Activated T-helper 1 cell treated with anti-CD3 and anti-CD28 coated beads, Interleukin-12 subunit alpha, Interleukin-12 subunit beta, Interleukin-2, Interleukin-4 antibody, amounts not matched to agents 30 ng/mL and 10 ng/mL and 1 ng/mL, durations not matched to agents 14 hours and 24 hours and 36 hours (primary cell): ENCODE measurements around the gene OTOG. TPM values are rescaled to one million over a fixed set of nuclear protein-coding genes. Genes with fewer than 3 reads are reported as not detected.

Experiments
- DNase-seq: peaks from one replicate; pipeline ENCODE4 v3.0.0; 2021; ENCODE audit warnings: low spot score
- H3K27ac Mint-ChIP-seq: one replicate; pipeline ENCODE4 v1.8.0; 2021; ENCODE audit warnings: mild to moderate bottlenecking, mixed read lengths
- H3K27me3 Mint-ChIP-seq: one replicate; pipeline ENCODE4 v1.8.0; 2022; ENCODE audit warnings: mild to moderate bottlenecking, moderate library complexity, mixed read lengths; ENCODE audit not compliant: insufficient read depth
- H3K36me3 Mint-ChIP-seq: one replicate; pipeline ENCODE4 v1.8.0; 2021; ENCODE audit warnings: low read depth, mixed read lengths
- H3K4me1 Mint-ChIP-seq: one replicate; pipeline ENCODE4 v1.8.0; 2021; ENCODE audit warnings: low read depth, mixed read lengths
- H3K4me3 Mint-ChIP-seq: one replicate; pipeline ENCODE4 v1.8.0; 2021; ENCODE audit warnings: mild to moderate bottlenecking, moderate library complexity, mixed read lengths
- H3K9me3 Mint-ChIP-seq: one replicate; pipeline ENCODE4 v1.8.0; 2021; ENCODE audit warnings: mixed read lengths
- intact Hi-C: fragments of 100-400 bp; cut with micrococcal nuclease; formaldehyde crosslinking; loops from one replicate; pipeline ENCODE4 v1.15.1; 2024
- total RNA-seq: library from RNA; stranded (reverse); gene quantifications from 2 replicates; pipeline ENCODE4 v1.2.3, GENCODE V29; 2022

OTOG gene
- total RNA-seq, 1 donor from 2014 or later: not detected

- DNase-seq: no peak
- Mint-ChIP-seq H3K4me3 (no peak overlapping the region), H3K9me3 (no peaks in the 10 kb centered on the region), H3K36me3 (no peaks in the 10 kb centered on the region), H3K4me1 (no peaks in the 10 kb centered on the region), H3K27me3 (peaks cover 1% of the 10 kb centered on the region), H3K27ac (no peak overlapping the region)
- intact Hi-C loops: no loop called here
These were observed 24.4 kb upstream of the OTOG start for GRCh38 chr11:17522655-17523054.

GRCh38 chr11:17524221-17524620 is 22.8 kb upstream of the OTOG start:
- Mint-ChIP-seq H3K27me3 (no peaks in the 10 kb centered on the region), H3K4me1 (no peaks in the 10 kb centered on the region), H3K27ac (no peak overlapping the region), H3K9me3 (no peaks in the 10 kb centered on the region), H3K4me3 (no peak overlapping the region), H3K36me3 (no peaks in the 10 kb centered on the region)
- intact Hi-C loops: no loop called here
- DNase-seq: no peak

GRCh38 chr11:17525570-17525969 is 21.5 kb upstream of the OTOG start:
- Mint-ChIP-seq H3K36me3 (no peaks in the 10 kb centered on the region), H3K27me3 (no peaks in the 10 kb centered on the region), H3K9me3 (no peaks in the 10 kb centered on the region), H3K27ac (no peak overlapping the region), H3K4me1 (no peaks in the 10 kb centered on the region), H3K4me3 (no peak overlapping the region)
- intact Hi-C loops: no loop called here
- no peak for DNase-seq

- intact Hi-C loops: no loop called here
- no peaks in the 10 kb centered on the region for H3K9me3 Mint-ChIP-seq
- no peaks in the 10 kb centered on the region for H3K36me3 Mint-ChIP-seq
- no peak overlapping the region for H3K4me3 Mint-ChIP-seq
- H3K27me3 Mint-ChIP-seq: no peaks in the 10 kb centered on the region
- no peak for DNase-seq
- no peaks in the 10 kb centered on the region for H3K4me1 Mint-ChIP-seq
- no peak overlapping the region for H3K27ac Mint-ChIP-seq
These were observed 20.7 kb upstream of the OTOG start for GRCh38 chr11:17526326-17526725.

GRCh38 chr11:17526931-17527627 is 20.0 kb upstream of the OTOG start:
- no peaks in the 10 kb centered on the region for H3K27me3 Mint-ChIP-seq
- intact Hi-C loops: no loop called here
- H3K9me3 Mint-ChIP-seq: no peaks in the 10 kb centered on the region
- no peak overlapping the region for H3K4me3 Mint-ChIP-seq
- no peak for DNase-seq
- no peaks in the 10 kb centered on the region for H3K4me1 Mint-ChIP-seq
- no peaks in the 10 kb centered on the region for H3K36me3 Mint-ChIP-seq
- H3K27ac Mint-ChIP-seq: no peak overlapping the region

DNA sequence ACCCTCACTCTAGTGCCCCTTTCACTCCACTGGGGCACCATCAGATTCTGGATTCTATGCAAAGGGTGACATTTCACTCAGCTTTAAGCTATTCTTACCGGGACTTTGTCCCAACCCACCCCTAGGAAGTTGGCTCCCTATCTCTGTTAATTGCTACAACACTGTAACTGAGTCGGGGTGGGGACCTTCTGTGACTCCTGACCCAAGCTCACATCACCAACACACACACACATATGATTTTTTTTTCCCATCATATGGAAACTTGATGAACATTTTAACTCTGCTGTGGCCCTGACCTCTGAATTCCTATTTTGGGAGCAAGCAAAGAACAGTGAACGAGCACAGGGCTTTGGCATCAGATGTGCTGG is 19.4 kb upstream of the OTOG start:
- H3K4me1 Mint-ChIP-seq: no peaks in the 10 kb centered on the region
- H3K36me3 Mint-ChIP-seq: no peaks in the 10 kb centered on the region
- no peak for DNase-seq
- no peak overlapping the region for H3K27ac Mint-ChIP-seq
- no peak overlapping the region for H3K4me3 Mint-ChIP-seq
- no peaks in the 10 kb centered on the region for H3K9me3 Mint-ChIP-seq
- H3K27me3 Mint-ChIP-seq: no peaks in the 10 kb centered on the region
- intact Hi-C loops: no loop called here

DNA sequence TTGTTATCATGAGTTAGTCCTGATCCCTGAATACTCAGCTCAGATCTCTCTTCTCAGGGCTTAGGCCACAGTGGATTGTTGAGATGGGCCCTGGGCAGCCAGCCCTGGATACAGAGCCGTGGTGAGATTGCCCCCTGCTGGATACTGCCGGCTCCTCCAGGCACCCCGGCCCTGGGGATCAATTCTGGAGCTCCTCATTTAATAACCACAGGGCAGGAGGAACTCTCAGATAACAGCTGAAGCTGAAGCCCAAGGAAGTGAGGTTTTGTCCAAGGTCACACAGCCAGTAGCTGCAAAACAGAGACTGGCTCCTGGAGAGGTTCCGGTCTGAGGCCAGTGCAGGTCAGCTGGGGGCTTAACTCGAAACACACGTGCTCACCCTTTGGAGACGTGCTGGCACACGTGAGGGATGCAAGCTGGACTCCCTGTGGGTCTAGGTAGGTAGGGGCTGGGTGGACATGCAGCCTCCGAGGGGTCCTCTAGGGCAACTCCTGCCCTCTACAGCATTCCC is 18.8 kb upstream of the OTOG start:
- H3K4me1 Mint-ChIP-seq: no peaks in the 10 kb centered on the region
- H3K27ac Mint-ChIP-seq: no peak overlapping the region
- intact Hi-C loops: loop anchor here (1.0 kb wide), 2 partner anchors 144 to 298 kb away; no protein-coding TSS in a partner anchor
- no peaks in the 10 kb centered on the region for H3K27me3 Mint-ChIP-seq
- DNase-seq: peak; percentile 3
- H3K36me3 Mint-ChIP-seq: no peaks in the 10 kb centered on the region
- H3K4me3 Mint-ChIP-seq: no peak overlapping the region
- H3K9me3 Mint-ChIP-seq: no peaks in the 10 kb centered on the region

GRCh38 chr11:17528906-17529843 is 17.9 kb upstream of the OTOG start:
- intact Hi-C loops: loop anchor here (1.0 kb wide), 2 partner anchors 145 to 299 kb away; no protein-coding TSS in a partner anchor
- no peaks in the 10 kb centered on the region for H3K27me3 Mint-ChIP-seq
- H3K4me1 Mint-ChIP-seq: no peaks in the 10 kb centered on the region
- no peaks in the 10 kb centered on the region for H3K9me3 Mint-ChIP-seq
- no peak for DNase-seq
- H3K36me3 Mint-ChIP-seq: no peaks in the 10 kb centered on the region
- H3K4me3 Mint-ChIP-seq: no peak overlapping the region
- H3K27ac Mint-ChIP-seq: no peak overlapping the region

- DNase-seq: no peak
- H3K4me1 Mint-ChIP-seq: no peaks in the 10 kb centered on the region
- no peaks in the 10 kb centered on the region for H3K36me3 Mint-ChIP-seq
- no peak overlapping the region for H3K27ac Mint-ChIP-seq
- no peak overlapping the region for H3K4me3 Mint-ChIP-seq
- no peaks in the 10 kb centered on the region for H3K9me3 Mint-ChIP-seq
- intact Hi-C loops: no loop called here
- no peaks in the 10 kb centered on the region for H3K27me3 Mint-ChIP-seq
These were observed 17.2 kb upstream of the OTOG start for GRCh38 chr11:17529844-17530185.

DNA sequence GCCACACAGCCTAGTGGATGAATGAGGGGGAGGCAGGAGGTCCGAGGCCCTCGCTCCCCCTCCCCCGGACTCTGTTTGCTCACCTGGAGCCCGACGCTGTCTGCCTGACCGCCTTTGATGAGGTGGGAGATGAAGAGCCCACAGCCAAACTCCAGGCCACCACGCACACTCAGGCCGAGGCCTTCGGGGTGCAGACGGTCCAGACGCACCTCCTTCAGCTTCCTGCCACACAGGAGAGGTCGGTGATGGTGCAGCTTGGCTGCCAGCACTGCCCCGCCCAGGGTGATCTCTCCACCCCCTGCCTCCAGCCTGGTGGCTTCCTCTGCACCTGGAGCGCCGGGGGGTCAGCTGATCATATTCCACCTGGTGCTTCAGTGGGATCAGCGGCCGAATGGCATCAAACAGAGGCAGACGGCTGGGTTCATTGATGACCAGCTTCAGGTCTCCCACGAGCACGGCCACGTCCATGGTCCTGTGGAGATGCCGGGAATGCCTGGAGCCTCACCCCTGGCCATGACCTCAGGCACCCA is 15.9 kb upstream of the OTOG start:
- intact Hi-C loops: no loop called here
- no peak overlapping the region for H3K27ac Mint-ChIP-seq
- H3K4me1 Mint-ChIP-seq: no peaks in the 10 kb centered on the region
- no peaks in the 10 kb centered on the region for H3K36me3 Mint-ChIP-seq
- no peaks in the 10 kb centered on the region for H3K9me3 Mint-ChIP-seq
- H3K4me3 Mint-ChIP-seq: no peak overlapping the region
- DNase-seq: no peak
- H3K27me3 Mint-ChIP-seq: peaks cover 7% of the 10 kb centered on the region

GRCh38 chr11:17531636-17532113 is 15.4 kb upstream of the OTOG start:
- Mint-ChIP-seq H3K27ac (no peak overlapping the region), H3K4me3 (no peak overlapping the region), H3K27me3 (peaks cover 7% of the 10 kb centered on the region), H3K9me3 (no peaks in the 10 kb centered on the region), H3K36me3 (no peaks in the 10 kb centered on the region), H3K4me1 (no peaks in the 10 kb centered on the region)
- DNase-seq: no peak
- intact Hi-C loops: no loop called here

DNA sequence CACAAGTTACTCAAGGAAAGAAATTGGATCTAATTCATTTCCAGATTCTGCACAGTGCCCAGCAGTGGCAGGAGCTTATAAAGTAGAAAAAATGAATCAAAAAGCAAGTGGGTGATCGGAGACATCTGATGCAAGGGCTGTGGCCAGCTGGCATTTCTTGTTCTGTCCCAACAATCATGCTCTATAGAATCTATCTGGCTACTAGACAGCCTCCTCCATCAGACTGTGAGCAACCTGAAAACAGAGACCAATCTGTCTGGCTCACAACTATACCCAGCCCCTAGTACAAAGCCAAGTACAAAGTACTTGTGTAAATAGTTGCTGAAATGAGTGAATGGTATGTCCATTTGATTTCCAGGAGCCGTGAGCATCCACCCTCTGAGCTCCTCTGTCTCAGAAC is 14.3 kb upstream of the OTOG start:
- H3K4me3 Mint-ChIP-seq: no peak overlapping the region
- DNase-seq: no peak
- no peaks in the 10 kb centered on the region for H3K9me3 Mint-ChIP-seq
- no peak overlapping the region for H3K27ac Mint-ChIP-seq
- H3K4me1 Mint-ChIP-seq: no peaks in the 10 kb centered on the region
- peaks cover 7% of the 10 kb centered on the region for H3K27me3 Mint-ChIP-seq
- no peaks in the 10 kb centered on the region for H3K36me3 Mint-ChIP-seq
- intact Hi-C loops: no loop called here

- H3K27me3 Mint-ChIP-seq: peaks cover 7% of the 10 kb centered on the region
- no peak overlapping the region for H3K4me3 Mint-ChIP-seq
- intact Hi-C loops: no loop called here
- H3K4me1 Mint-ChIP-seq: no peaks in the 10 kb centered on the region
- H3K9me3 Mint-ChIP-seq: no peaks in the 10 kb centered on the region
- H3K27ac Mint-ChIP-seq: no peak overlapping the region
- H3K36me3 Mint-ChIP-seq: no peaks in the 10 kb centered on the region
- DNase-seq: no peak
These were observed 13.7 kb upstream of the OTOG start for GRCh38 chr11:17533341-17533740.
